Fibroblast of lung (primary cell): Measurements from ENCODE around the gene JPH2.

Experiments
- EZH2 ChIP-seq: IDR thresholded peaks from 2 replicates; pipeline ENCODE4 v1.5.1; 2012; ENCODE audit warnings: low read length, control low read depth, mild to moderate bottlenecking; ENCODE audit errors: missing control alignments
- TF ChIP-seq, protein P1 (sequence below), 2 donors: IDR thresholded peaks in 1 of 2; conservative IDR thresholded peaks in 1 of 2; 1 replicate in 1 of 2; 2 replicates in 1 of 2; pipeline ENCODE4 v1.5.1; 2011 to 2012; ENCODE audit warnings: low read length in 2 of 2, control low read depth in 1 of 2, inconsistent platforms in 1 of 2, low read depth in 1 of 2, mild to moderate bottlenecking in 1 of 2

DNA sequence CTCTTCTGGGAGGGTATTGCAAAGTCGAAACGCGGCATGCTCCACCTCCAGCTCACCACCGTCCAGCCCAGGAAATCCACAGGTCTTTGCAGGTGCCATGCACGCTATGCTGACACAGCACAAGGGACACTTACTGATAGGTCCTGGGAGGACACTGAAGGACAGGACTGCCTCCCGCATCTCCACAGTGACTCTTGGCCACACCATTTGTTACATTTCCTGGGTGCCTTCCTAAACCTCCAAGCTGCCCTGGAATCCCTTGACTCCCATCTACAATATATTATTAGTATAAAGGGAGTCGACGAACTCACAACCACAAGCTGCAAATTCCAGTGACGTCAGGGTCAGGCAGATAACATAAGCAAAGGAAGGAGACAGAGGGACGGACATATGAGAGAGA is 106.9 kb downstream of the JPH2 start:
- TF ChIP-seq, protein P1, sequence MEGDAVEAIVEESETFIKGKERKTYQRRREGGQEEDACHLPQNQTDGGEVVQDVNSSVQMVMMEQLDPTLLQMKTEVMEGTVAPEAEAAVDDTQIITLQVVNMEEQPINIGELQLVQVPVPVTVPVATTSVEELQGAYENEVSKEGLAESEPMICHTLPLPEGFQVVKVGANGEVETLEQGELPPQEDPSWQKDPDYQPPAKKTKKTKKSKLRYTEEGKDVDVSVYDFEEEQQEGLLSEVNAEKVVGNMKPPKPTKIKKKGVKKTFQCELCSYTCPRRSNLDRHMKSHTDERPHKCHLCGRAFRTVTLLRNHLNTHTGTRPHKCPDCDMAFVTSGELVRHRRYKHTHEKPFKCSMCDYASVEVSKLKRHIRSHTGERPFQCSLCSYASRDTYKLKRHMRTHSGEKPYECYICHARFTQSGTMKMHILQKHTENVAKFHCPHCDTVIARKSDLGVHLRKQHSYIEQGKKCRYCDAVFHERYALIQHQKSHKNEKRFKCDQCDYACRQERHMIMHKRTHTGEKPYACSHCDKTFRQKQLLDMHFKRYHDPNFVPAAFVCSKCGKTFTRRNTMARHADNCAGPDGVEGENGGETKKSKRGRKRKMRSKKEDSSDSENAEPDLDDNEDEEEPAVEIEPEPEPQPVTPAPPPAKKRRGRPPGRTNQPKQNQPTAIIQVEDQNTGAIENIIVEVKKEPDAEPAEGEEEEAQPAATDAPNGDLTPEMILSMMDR (conservative IDR thresholded peaks at IDR 0.05 in 1 of 2, IDR thresholded peaks at IDR 0.05 in 1 of 2; ENCODE audit: low read depth in 1 of 2, low read length in 2 of 2), result no peak
- no peak for TF ChIP-seq EZH2
